ENCODE results near the gene SMO. TPM values are rescaled to one million over a fixed set of nuclear protein-coding genes. Genes with fewer than 3 reads are reported as not detected.
"Not testable (repeated sequence)": the region's sequence is repeated elsewhere in the genome, so short reads cannot be mapped to it uniquely, and the experiment has no call there.

Gene SMO
- total and polyA plus RNA-seq, 8 donors = 1.1 to 18.5 (median 5.1) TPM

- H3K4me3 ChIP-seq = no peak overlapping the region
- 56 to 63% (median 61%) methylated on average over 15 of the region's 15 CpGs for WGBS, 5 donors
- DNase-seq = peak in 1 of 2 donors; percentile 44
- H3K4me1 ChIP-seq = peaks cover 0 to 12% (median 6%) of the 10 kb centered on the region in 4 donors
- intact Hi-C loops (cut with DNase I; ENCODE audit: low total_unique reads) = loop anchor here (10.0 kb wide), 2 partner anchors 81 to 251 kb away; no protein-coding TSS in a partner anchor
- peaks cover 0 to 11% (median 0%) of the 10 kb centered on the region in 3 donors for H3K27me3 ChIP-seq
- H3K27ac ChIP-seq = no peak overlapping the region
- no peak for TF ChIP-seq EP300 (IDR thresholded peaks at IDR 0.05)
- no peak for TF ChIP-seq CTCF (IDR thresholded peaks at IDR 0.05)
- no peak for TF ChIP-seq POLR2A (IDR thresholded peaks at IDR 0.05)
- no peak for TF ChIP-seq POLR2AphosphoS5 (IDR thresholded peaks at IDR 0.05)
- peaks cover 0 to 31% (median 16%) of the 10 kb centered on the region in 4 donors for H3K36me3 ChIP-seq
- no peaks in the 10 kb centered on the region for H3K9me3 ChIP-seq
Measured at GRCh38 chr7:129213828-129214227, 25.4 kb downstream of the SMO start.

DNA sequence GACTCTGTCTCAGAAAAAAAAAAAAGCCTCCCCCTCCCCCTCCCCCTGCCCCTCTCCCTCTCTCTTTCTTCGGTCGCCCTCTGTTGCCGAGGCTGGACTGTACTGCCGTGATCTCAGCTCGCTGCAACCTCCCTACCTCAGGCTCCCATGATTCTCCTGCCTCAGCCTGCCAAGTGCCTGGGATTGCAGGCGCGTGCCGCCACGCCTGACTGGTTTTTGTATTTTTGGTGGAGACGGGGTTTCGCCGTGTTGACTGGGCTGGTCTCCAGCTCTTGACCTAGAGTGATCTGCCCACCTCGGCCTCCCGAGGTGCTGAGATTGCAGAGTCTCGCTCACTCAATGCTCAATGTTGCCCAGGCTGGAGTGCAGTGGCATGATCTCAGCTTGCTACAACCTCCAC lies 27.3 kb downstream of the SMO start:
- WGBS, 5 donors = 91 to 98% (median 94%) methylated on average over 15 of the region's 15 CpGs
- intact Hi-C loops (cut with DNase I; ENCODE audit: low total_unique reads) = loop anchor here (10.0 kb wide), 2 partner anchors 79 to 249 kb away; no protein-coding TSS in a partner anchor
- Histone ChIP-seq H3K36me3 (peaks cover 0 to 22% (median 15%) of the 10 kb centered on the region in 4 donors), H3K27me3 (peaks cover 0 to 11% (median 0%) of the 10 kb centered on the region in 3 donors)
- not testable (repeated sequence) for H3K9me3 ChIP-seq, H3K27ac ChIP-seq, H3K4me1 ChIP-seq, DNase-seq, H3K4me3 ChIP-seq

DNA sequence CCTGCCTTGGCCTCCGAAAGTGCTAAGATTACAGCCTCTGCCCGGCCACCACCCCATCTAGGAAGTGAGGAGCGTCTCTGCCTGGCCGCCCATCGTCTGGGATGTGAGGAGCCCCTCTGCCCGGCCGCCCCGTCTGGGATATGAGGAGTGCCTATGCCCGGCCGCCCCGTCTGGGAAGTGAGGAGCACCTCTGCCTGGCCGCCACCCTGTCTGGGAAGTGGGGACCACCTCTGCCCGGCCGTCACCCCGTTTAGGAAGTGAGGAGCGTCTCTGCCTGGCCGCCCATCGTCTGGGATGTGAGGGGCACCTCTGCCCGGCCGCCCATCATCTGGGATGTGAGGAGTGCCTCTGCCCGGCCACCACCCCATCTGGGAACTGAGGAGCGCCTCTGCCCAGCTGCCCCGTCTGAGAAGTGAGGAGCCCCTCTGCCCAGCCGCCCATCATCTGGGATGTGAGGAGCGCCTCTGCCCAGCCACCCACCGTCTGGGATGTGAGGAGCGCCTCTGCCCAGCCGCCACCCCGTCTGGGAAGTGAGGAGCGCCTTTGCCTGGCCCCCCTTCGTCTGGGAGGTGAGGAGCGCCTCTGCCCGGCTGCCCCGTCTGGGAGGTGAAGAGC lies 27.8 kb downstream of the SMO start:
- WGBS, 5 donors = 84 to 97% (median 97%) methylated on average over 9 to 34 of the region's 34 CpGs
- not testable (repeated sequence) for H3K27ac ChIP-seq
- intact Hi-C loops (cut with DNase I; ENCODE audit: low total_unique reads) = loop anchor here (10.0 kb wide), 2 partner anchors 79 to 249 kb away; no protein-coding TSS in a partner anchor

DNA sequence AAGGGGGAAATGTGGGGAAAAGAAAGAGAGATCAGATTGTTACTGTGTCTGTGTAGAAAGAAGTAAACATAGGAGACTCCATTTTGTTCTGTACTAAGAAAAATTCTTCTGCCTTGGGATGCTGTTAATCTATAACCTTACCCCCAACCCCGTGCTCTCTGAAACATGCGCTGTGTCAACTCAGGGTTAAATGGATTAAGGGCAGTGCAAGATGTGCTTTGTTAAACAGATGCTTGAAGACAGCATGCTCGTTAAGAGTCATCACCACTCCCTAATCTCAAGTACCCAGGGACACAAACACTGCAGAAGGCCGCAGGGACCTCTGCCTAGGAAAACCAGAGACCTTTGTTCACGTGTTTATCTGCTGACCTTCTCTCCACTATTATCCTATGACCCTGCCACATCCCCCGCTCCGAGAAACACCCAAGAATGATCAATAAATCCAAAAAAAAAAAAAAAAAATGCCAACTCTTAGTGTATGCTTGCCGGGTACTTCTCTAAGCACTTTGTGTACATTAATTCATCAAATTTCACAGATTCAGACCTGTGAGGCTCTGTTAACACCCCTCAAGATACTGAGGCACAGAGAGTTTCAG lies 28.5 kb downstream of the SMO start:
- not testable (repeated sequence) for DNase-seq, H3K27ac ChIP-seq, H3K4me1 ChIP-seq, H3K9me3 ChIP-seq, H3K4me3 ChIP-seq
- Histone ChIP-seq H3K27me3 (peaks cover 0 to 11% (median 0%) of the 10 kb centered on the region in 3 donors), H3K36me3 (peaks cover 0 to 10% (median 8%) of the 10 kb centered on the region in 4 donors)
- WGBS, 5 donors = 51 to 65% (median 53%) methylated on average over 7 to 8 of the region's 8 CpGs
- intact Hi-C loops (cut with DNase I; ENCODE audit: low total_unique reads) = loop anchor here (10.0 kb wide), 2 partner anchors 78 to 248 kb away; no protein-coding TSS in a partner anchor

More for the DNA sequence above, 27.8 kb downstream of the SMO start:
- H3K4me3 ChIP-seq, H3K4me1 ChIP-seq, H3K9me3 ChIP-seq, DNase-seq: not testable (repeated sequence)
- Histone ChIP-seq H3K36me3 (peaks cover 0 to 18% (median 11%) of the 10 kb centered on the region in 4 donors), H3K27me3 (peaks cover 0 to 11% (median 0%) of the 10 kb centered on the region in 3 donors)

GRCh38 chr7:129218514-129219062 lies 30.2 kb downstream of the SMO start:
- Histone ChIP-seq H3K36me3 (no peaks in the 10 kb centered on the region), H3K27ac (no peak overlapping the region), H3K27me3 (peaks cover 0 to 11% (median 0%) of the 10 kb centered on the region in 3 donors), H3K4me1 (peaks cover 0 to 9% (median 6%) of the 10 kb centered on the region in 4 donors), H3K4me3 (no peak overlapping the region), H3K9me3 (no peaks in the 10 kb centered on the region)
- intact Hi-C loops (cut with DNase I; ENCODE audit: low total_unique reads) = loop anchor here (10.0 kb wide), 2 partner anchors 76 to 246 kb away; no protein-coding TSS in a partner anchor
- 9 to 16% (median 14%) methylated on average over 9 of the region's 9 CpGs for WGBS, 5 donors
- peak; percentile 89 to 94 for DNase-seq
- peak in 5 of 7 experiments; percentile 82 to 91 (median 87) for TF ChIP-seq CTCF (IDR thresholded peaks at IDR 0.05)
- TF ChIP-seq POLR2A (IDR thresholded peaks at IDR 0.05) = no peak
- peak in 1 of 3 donors; percentile 61 for TF ChIP-seq POLR2AphosphoS5 (IDR thresholded peaks at IDR 0.05)

- peaks cover 4 to 14% (median 9%) of the 10 kb centered on the region in 4 donors for H3K4me1 ChIP-seq
- peaks cover 0 to 11% (median 0%) of the 10 kb centered on the region in 3 donors for H3K27me3 ChIP-seq
- intact Hi-C loops (cut with DNase I; ENCODE audit: low total_unique reads) = loop anchor here (10.0 kb wide), 2 partner anchors 76 to 246 kb away; no protein-coding TSS in a partner anchor
- 86 to 95% (median 94%) methylated on average over 4 of the region's 4 CpGs for WGBS, 5 donors
- H3K36me3 ChIP-seq, H3K27ac ChIP-seq, DNase-seq, H3K4me3 ChIP-seq, H3K9me3 ChIP-seq: not testable (repeated sequence)
Measured at GRCh38 chr7:129219166-129219565, 30.7 kb downstream of the SMO start.
